GM21619 (cell line): ENCODE data around the gene KLHL20.
"Not testable (repeated sequence)": the region's sequence is repeated elsewhere in the genome, so short reads cannot be mapped to it uniquely, and the experiment has no call there.

Source experiments
- ATAC-seq: cut with Tn5 transposase; IDR thresholded peaks from one replicate; pipeline ENCODE4 v1.9.1; 2021; ENCODE audit not compliant: unreplicated experiment

The KLHL20 gene

GRCh38 chr1:173744651-173745050 is 29.9 kb downstream of the KLHL20 start:
- no peak for ATAC-seq

DNA sequence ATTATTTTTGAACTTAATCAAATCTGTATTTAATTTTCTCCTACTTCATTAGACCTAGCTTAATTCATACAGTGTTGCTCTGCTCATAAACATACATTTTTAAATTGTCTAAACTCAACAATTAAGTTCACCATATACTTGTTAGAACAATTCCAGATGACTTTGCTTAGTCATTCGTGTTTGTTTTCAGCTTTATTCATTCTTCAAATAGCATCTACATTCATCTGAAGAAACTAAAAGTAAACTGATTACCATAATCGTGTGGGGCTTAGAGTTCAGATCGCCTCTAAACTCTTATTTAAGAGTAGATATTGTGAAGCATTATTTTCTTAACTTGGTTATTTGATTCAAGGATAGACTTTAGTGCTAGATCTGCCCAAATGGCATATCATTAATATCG is 34.4 kb downstream of the KLHL20 start:
- ATAC-seq = no peak

DNA sequence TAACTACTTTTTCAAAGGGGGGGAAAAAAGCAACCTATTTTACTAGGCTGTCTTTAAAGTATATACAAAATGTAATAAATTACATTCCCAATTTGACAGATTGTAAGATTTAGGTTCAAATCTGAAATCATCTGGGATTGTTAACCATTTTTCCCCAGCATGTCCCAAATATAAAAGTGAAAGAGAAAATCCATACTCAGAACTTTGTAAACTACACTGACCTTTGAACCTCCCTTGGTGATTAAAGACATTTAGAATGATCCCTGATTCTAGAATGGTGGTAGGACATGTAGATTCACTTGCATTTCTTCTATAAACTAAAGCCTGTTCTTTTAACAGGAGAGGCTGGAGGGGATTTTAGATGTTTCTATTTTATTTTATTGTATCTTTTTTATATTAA is 39.0 kb downstream of the KLHL20 start:
- ATAC-seq = no peak

DNA sequence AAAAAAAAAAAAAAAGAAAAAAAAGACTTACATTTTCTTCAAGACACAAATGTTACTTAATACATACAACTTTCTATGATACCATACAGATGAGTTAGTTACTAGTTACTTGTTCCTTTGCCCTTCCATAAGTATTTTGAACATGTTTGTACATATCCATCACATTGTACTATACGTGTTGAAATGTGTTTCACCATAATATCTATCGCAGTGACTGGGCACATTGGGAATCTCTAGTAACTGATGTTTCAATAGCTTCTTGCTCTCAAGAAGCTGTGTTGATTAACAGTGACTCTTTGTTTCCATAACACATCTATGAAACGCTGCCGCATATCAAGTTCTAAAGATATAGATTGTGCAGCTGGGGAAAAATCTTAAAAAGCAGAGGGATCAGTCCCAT is 42.9 kb downstream of the KLHL20 start:
- no peak for ATAC-seq

DNA sequence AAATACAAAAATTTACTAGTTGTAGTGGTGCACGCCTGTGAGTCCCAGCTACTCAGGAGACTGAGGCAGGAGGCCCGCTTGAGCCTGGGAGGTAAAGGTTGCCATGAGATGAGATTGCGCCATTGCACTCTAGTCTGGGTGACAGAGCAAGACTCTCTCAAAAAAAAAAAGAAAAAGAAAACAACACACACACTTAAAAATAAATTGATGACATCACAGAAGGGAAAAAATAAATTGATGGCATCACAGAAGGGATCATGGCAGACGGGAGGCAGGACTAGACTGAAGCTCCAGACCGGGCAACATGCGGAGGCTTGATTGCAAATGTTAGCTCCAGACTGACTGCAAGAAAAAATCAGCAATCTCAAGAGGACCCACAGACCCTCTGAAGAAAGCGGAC is 43.3 kb downstream of the KLHL20 start:
- no peak for ATAC-seq

- ATAC-seq = no peak
Observed at GRCh38 chr1:173758980-173759379, 44.2 kb downstream of the KLHL20 start.

DNA sequence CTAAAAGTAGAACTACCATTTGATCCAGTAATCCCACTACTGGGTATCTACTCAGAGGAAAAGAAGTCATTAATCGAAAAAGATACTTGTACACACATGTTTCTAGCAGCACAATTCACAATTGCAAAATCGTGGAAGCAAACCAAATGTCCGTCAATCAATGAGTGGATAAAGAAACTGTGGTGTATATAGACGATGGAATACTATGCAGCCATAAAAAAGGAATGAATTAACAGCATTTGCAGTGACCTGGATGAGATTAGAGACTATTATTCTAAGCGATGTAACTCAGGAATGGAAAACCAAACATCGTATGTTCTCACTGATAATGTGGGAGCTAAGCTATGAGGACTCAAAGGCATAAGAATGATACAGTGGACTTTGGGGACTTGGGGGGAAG is 49.5 kb downstream of the KLHL20 start:
- not testable (repeated sequence) for ATAC-seq

- no peak for ATAC-seq
Observed at GRCh38 chr1:173768206-173768605, 53.4 kb downstream of the KLHL20 start.

DNA sequence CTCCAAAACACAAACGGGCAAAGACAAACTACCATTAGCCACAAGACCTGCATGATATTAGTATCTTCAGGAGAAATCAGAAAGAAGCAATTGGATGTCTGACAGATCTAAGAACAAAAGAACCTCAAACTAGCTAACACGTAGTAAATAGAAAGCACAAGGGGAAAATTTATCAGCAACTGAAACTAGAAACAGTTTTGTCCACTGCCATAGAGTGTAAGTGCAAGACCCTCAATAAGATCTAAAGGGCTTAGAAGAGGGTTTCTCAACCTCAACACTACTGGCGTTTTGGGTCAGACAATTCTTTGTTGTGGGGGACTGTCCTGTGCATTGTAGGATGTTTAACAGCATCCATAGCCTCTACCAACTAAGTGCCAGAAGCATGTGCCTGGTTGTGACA is 54.0 kb downstream of the KLHL20 start:
- ATAC-seq = no peak

- ATAC-seq = not testable (repeated sequence)
Observed at GRCh38 chr1:173770330-173770729, 55.5 kb downstream of the KLHL20 start.

- no peak for ATAC-seq
Observed at GRCh38 chr1:173771560-173771959, 56.8 kb downstream of the KLHL20 start.

- ATAC-seq = no peak
Observed at GRCh38 chr1:173775578-173776226, 60.9 kb downstream of the KLHL20 start.

DNA sequence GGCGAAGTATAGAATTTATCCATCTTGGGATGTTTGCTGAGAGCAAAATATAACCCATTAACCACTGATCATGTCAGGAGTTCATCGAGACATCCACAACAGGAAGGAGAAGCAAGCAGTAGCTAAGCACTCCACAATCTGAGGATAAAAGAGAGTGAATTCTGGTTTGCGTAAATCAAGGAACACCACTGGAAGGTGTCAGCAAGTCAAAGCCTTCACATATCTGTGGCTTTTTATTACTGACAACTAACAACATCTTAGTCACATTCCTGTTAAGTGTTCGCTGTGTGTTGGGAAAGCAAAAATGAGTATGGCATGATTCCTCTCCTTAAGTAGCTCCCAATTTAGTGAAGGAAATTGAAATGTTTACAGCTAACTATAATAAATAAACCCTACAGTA is 65.2 kb downstream of the KLHL20 start:
- no peak for ATAC-seq

- ATAC-seq = no peak
Observed at GRCh38 chr1:173784997-173785396, 70.2 kb downstream of the KLHL20 start.

DNA sequence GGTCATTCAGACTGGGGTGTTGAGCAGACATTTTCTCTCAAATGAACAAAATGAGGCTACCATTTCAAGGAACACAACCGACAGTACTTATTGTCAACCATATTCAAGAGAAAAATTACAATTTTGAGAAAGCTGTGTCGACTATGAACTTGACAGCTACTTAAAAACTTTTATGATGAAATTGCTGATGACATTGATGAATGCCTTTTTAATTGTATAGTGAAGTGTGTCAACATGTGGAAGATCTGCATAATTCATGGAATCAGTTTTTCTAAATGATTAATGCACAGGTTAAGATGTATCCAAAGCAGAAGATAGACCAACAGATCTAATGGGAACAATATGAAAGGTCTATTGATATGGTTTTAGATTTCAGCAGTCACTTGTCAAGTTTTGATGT is 75.1 kb downstream of the KLHL20 start:
- no peak for ATAC-seq

DNA sequence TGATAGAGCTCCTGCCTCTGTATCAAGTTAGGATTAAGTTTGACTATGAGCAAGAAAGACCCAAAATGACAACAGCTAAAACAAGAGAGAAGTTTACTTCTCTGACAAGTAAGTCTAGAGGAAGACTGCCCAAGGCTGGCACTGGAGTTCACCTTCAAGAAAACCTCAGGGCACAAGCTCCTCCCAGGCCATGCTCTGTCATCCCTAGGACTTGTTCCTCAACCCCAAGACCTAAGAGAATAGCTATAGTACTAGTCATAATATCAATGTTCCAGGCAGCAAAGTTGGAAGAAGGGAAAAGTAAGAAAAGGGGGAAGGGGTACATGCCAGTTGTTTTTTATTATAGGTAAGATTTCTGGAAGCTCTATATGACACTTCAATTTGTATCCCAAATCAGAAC is 83.3 kb downstream of the KLHL20 start:
- no peak for ATAC-seq

DNA sequence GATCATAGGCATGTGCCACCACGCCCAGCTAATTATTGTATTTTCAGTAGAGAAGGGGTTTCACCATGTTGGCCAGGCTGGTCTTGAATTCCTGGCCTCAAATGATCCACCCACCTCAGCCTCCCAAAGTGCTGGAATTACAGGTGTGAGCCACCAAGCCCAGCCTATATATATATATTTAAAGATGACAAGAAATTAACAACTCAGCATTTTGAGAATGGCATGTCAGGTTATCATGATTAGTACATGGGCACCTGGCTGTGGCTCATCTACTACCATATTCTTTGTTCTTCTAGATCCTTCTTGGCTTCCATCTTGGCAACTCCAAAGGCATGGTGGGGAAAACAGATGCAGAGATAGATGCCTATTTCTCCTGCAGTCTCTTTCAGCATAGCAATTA is 85.2 kb downstream of the KLHL20 start:
- not testable (repeated sequence) for ATAC-seq

GRCh38 chr1:173802961-173803360 is 88.2 kb downstream of the KLHL20 start:
- ATAC-seq = no peak

DNA sequence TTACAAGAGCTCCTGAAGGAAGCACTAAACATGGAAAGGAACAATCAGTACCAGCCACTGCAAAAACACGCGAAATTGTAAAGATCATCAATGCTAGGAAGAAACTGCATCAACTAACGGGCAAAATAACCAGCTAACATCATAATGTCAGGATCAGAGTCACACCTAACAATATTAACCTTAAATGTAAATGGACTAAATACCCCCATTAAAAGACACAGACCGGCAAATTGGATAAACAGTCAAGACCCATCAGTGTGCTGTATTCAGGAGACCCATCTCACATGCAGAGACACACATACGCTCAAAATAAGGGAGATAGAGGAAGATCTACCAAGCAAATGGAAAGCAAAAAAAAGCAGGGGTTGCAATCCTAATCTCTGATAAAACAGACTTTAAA is 98.9 kb downstream of the KLHL20 start:
- ATAC-seq = not testable (repeated sequence)

- no peak for ATAC-seq
Observed at GRCh38 chr1:173818459-173818858, 103.7 kb downstream of the KLHL20 start.

DNA sequence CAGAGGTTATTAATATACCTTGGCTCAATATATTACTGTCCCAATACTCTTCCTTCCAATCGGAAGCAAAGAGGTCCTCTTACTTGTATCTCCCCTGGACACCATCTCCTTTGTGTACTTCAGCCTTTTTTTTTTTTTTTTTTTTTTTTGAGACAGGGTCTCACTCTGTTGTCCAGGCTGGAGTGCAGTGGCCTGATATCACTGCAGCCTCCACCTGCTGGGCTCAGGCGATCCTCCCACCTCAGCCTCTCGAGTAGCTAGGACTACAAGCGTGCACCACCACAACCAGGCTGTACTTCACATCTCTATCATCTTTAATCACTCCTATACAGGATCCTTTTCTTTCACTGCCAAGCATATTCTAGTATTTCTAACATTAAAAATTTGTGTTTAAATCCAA is 106.9 kb downstream of the KLHL20 start:
- no peak for ATAC-seq

DNA sequence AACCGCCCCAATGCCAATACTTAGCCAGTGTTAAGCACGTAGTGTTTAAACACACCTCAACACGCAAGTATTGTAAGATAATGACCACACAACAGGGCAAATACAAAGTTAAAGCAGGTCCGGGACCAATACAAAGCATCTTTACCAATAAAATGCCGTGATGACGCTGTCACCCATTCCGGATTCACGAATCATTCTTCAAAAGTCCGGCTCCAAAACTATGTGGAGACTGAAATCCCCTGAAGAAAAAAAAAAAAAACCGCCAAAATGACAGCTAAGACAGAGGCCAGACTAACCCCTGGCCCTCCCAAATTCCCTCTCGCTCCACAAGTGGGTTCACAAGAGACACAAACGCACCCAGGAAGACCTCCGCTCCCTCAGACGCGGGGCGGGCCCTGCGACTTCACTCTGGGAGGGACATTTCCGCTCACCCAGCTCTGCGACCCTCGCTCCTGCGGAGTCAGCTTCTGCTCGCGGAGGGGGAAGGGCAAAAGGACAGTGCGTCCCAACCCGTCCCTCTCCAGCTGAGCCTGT is 109.1 kb downstream of the KLHL20 start:
- ATAC-seq = peak; percentile 40
